HepG2 (cell line): ENCODE data around the gene ARHGAP22. TPM values are rescaled to one million over a fixed set of nuclear protein-coding genes. Genes with fewer than 3 reads are reported as not detected.

Source experiments
- ATAC-seq: fragments of 200-7000 bp; cut with Tn5 transposase; 3 replicates; pipeline ENCODE4 v1.9.1; 2020; ENCODE audit warnings: mild to moderate bottlenecking, moderate library complexity
- BruUV-seq: library from RNA; stranded (reverse); fragments of 400-500 nt; replicated peaks from 2 replicates; lab custom pipeline; 2021; lab: Mats Ljungman, UMichigan
- CTCF ChIA-PET: fragments of 300-600 bp; formaldehyde crosslinking; extraction: SDS; loops from one replicate; lab custom pipeline; 2021; ENCODE audit warnings: low total read pairs, inconsistent platforms, low intra/inter-chr PET ratio; lab: Yijun Ruan, JAX
- POLR2A ChIA-PET: fragments of 350-600 bp; sonication (Branson Sonifier 250); formaldehyde crosslinking; loops from one replicate; lab custom pipeline; 2020; ENCODE audit warnings: antibody characterized with exemption, inconsistent platforms; lab: Yijun Ruan, JAX
- DNase-seq: peaks from one replicate; pipeline ENCODE4 v3.0.0-alpha.2; 2015; ENCODE audit warnings: low spot score
- FAIRE-seq: peaks from 3 replicates; lab custom pipeline; 2011; peaks lifted over from hg19 to GRCh38; lab: Jason Lieb, UNC
- H2AFZ ChIP-seq: one replicate; pipeline ENCODE4 v1.6.1; 2011; ENCODE audit warnings: low read length, inconsistent platforms
- H3K27ac ChIP-seq: fragments of 300-600 bp; 3 replicates; pipeline ENCODE4 v1.8.0; 2011; ENCODE audit warnings: mixed run types, mild to moderate bottlenecking, mixed read lengths, low read length, inconsistent platforms; ENCODE audit not compliant: insufficient read depth; ENCODE audit errors: extremely low read length
- H3K27me3 ChIP-seq, 2 experiments: fragments of 200-600 bp in 1 of 2; 2 replicates in 1 of 2; 3 replicates in 1 of 2; pipeline versions ENCODE4 v1.6.0 to v1.8.0; 2011; ENCODE audit warnings: low read length in 2 of 2, mild to moderate bottlenecking in 2 of 2, moderate library complexity in 2 of 2, inconsistent platforms in 1 of 2; ENCODE audit not compliant: insufficient read depth in 2 of 2, control insufficient read depth in 1 of 2
- H3K36me3 ChIP-seq, 2 experiments: fragments of 200-600 bp in 1 of 2; replicated peaks in 1 of 2; 2 replicates in 1 of 2; 3 replicates in 1 of 2; pipeline versions ENCODE4 v1.5.1 to v1.8.0; 2011; ENCODE audit warnings: low read length in 2 of 2, inconsistent platforms in 1 of 2; ENCODE audit not compliant: insufficient read depth in 2 of 2, control insufficient read depth in 1 of 2
- H3K4me1 ChIP-seq: 2 replicates; pipeline ENCODE4 v1.5.1; 2012; ENCODE audit warnings: low read length, inconsistent platforms; ENCODE audit not compliant: insufficient read depth
- H3K4me2 ChIP-seq: 2 replicates; pipeline ENCODE4 v1.6.0; 2011; ENCODE audit warnings: low read depth, low read length, inconsistent platforms
- H3K4me3 ChIP-seq, 3 experiments: fragments of 200-600 bp in 1 of 3; sonication (generic), shearing (Covaris generic) in 1 of 3; replicated peaks in 1 of 3; 2 replicates each; pipeline ENCODE4 v1.5.1; 2011 to 2016; ENCODE audit warnings: low read length in 3 of 3, inconsistent platforms in 2 of 3, low read depth in 2 of 3, mild to moderate bottlenecking in 2 of 3, control low read depth in 1 of 3, mixed read lengths in 1 of 3; ENCODE audit not compliant: insufficient read depth in 1 of 3
- H3K79me2 ChIP-seq: one replicate; pipeline ENCODE4 v1.6.1; 2011; ENCODE audit warnings: low read length, inconsistent platforms; ENCODE audit not compliant: insufficient read depth
- H3K9ac ChIP-seq: 2 replicates; pipeline ENCODE4 v1.6.0; 2011; ENCODE audit warnings: mild to moderate bottlenecking, low read depth, low read length, inconsistent platforms; ENCODE audit not compliant: insufficient read depth
- H3K9me3 ChIP-seq: 2 replicates; pipeline ENCODE4 v1.5.1; 2012; ENCODE audit warnings: mild to moderate bottlenecking, low read length
- H4K20me1 ChIP-seq: 2 replicates; pipeline ENCODE4 v1.6.0; 2011; ENCODE audit warnings: inconsistent platforms, mild to moderate bottlenecking, low read length, moderate library complexity; ENCODE audit not compliant: insufficient read depth
- ATF7-NPFF ChIP-seq: sonication (generic); formaldehyde crosslinking; IDR thresholded peaks from 2 replicates; pipeline ENCODE4 v1.8.1; 2023; ENCODE audit warnings: mild to moderate bottlenecking, low read depth, missing genetic modification reagents, moderate library complexity
- GZF1 ChIP-seq: sonication (generic); formaldehyde crosslinking; IDR thresholded peaks from 2 replicates; pipeline ENCODE4 v1.5.1; 2020; ENCODE audit warnings: mild to moderate bottlenecking, missing genetic modification reagents
- NFKBIZ ChIP-seq: IDR thresholded peaks from 2 replicates; pipeline ENCODE4 v1.6.1; 2018; ENCODE audit warnings: missing genetic modification reagents, missing compliant biosample characterization
- PBX3 ChIP-seq: sonication (generic); formaldehyde crosslinking; IDR thresholded peaks from 2 replicates; pipeline ENCODE4 v1.8.1; 2023; ENCODE audit warnings: missing genetic modification reagents, inconsistent platforms, borderline replicate concordance
- SMAD3 ChIP-seq: sonication (generic); formaldehyde crosslinking; IDR thresholded peaks from 2 replicates; pipeline ENCODE4 v1.4.0; 2020; ENCODE audit warnings: missing genetic modification reagents
- STAT5B ChIP-seq: sonication (generic); formaldehyde crosslinking; IDR thresholded peaks from 2 replicates; pipeline ENCODE4 v1.4.0; 2020; ENCODE audit warnings: missing genetic modification reagents
- THYN1 ChIP-seq: sonication (generic); formaldehyde crosslinking; IDR thresholded peaks from 2 replicates; pipeline ENCODE4 v1.8.1; 2023; ENCODE audit warnings: low read depth, mild to moderate bottlenecking, moderate library complexity, missing genetic modification reagents, borderline replicate concordance
- ZNF280D ChIP-seq: sonication (generic); formaldehyde crosslinking; IDR thresholded peaks from 2 replicates; pipeline ENCODE4 v1.5.1; 2020; ENCODE audit warnings: mild to moderate bottlenecking, missing genetic modification reagents
- ZNF782 ChIP-seq: sonication (generic); formaldehyde crosslinking; IDR thresholded peaks from 2 replicates; pipeline ENCODE4 v1.4.0; 2020; ENCODE audit warnings: missing genetic modification reagents, mild to moderate bottlenecking, borderline replicate concordance
- ZNF790 ChIP-seq: sonication (generic); formaldehyde crosslinking; IDR thresholded peaks from 2 replicates; pipeline ENCODE4 v1.8.0; 2022; ENCODE audit warnings: missing genetic modification reagents, mild to moderate bottlenecking, borderline replicate concordance
- WGBS: methylation state at CpG from one replicate; pipeline ENCODE4 v1.1.6; 2017; ENCODE audit warnings: low lambda C conversion rate; 5-methylcytosine and 5-hydroxymethylcytosine counted together
- in situ Hi-C: cut with HindIII; loops from 2 replicates; pipeline ENCODE4 v1.10.0; 2017; ENCODE audit warnings: low pct_unique_long_range_greater_than_20kb; ENCODE audit not compliant: extremely low pct_ligation_motif_present
- intact Hi-C: fragments of 100-400 bp; cut with micrococcal nuclease; formaldehyde crosslinking; loops from one replicate; pipeline ENCODE4 v1.10.0; 2022; ENCODE audit not compliant: unreplicated experiment
- polyA plus RNA-seq, 8 experiments: library from polyadenylated mRNA; depleted of rRNA in 3 of 8; stranded (reverse) in 7 of 8; unstranded in 1 of 8; fragments of >200 nt; fragmentation: Illumina TruSeq in 4 of 8; extraction: Trizol in 4 of 8; gene quantifications; 2 replicates each; pipeline versions ENCODE4 v1.2.1 to v1.2.3, GENCODE V29; 2011 to 2016; ENCODE audit warnings: low read depth in 4 of 8, missing spikeins in 1 of 8, mixed read lengths in 1 of 8; ENCODE audit not compliant: insufficient read depth in 1 of 8
- total RNA-seq, 5 experiments: library from RNA; depleted of rRNA; stranded (reverse); fragments of >200 nt; fragmentation: Illumina TruSeq; extraction: Trizol; gene quantifications; 2 replicates each; pipeline ENCODE4 v1.2.3, GENCODE V29; 2016; ENCODE audit warnings: low read depth in 1 of 5

The ARHGAP22 gene
- total and polyA plus RNA-seq, 2 of the 13 experiments (the other 11 are each of a cell fraction or from before 2014, with no cell fraction given) = 0.08 to 0.38 TPM

GRCh38 chr10:48449501-48450232 is 155.2 kb downstream of the ARHGAP22 start (continued):
- TF ChIP-seq STAT5B (CRISPR knock-in tag) = no peak

GRCh38 chr10:48448796-48449195 is 156.1 kb downstream of the ARHGAP22 start:
- ChIA-PET CTCF (no interaction called here), POLR2A (no interaction called here)
- H3K4me3 ChIP-seq = no peak overlapping the region
- in situ Hi-C loops = loop anchor here (5.0 kb wide), 1 partner anchor 86 kb away; no protein-coding TSS in a partner anchor
- no peak for TF ChIP-seq PBX3 (CRISPR knock-in tag)
- no peak for TF ChIP-seq GZF1
- no peak for TF ChIP-seq THYN1
- TF ChIP-seq ATF7-NPFF = no peak
- TF ChIP-seq ZNF790 = no peak
- TF ChIP-seq ZNF782 (CRISPR knock-in tag) = no peak
- no peak for TF ChIP-seq SMAD3 (CRISPR knock-in tag)
- TF ChIP-seq NFKBIZ (CRISPR knock-in tag) = no peak
- no peak for TF ChIP-seq ZNF280D
- TF ChIP-seq, all 625 proteins: peak for 0
- no peaks in the 10 kb centered on the region for H4K20me1 ChIP-seq
- DNase-seq (no peak), FAIRE-seq (no peak), ATAC-seq (no peak)
- H2AFZ ChIP-seq = no peak overlapping the region
- peaks cover 22% of the 10 kb centered on the region for H3K4me1 ChIP-seq
- BruUV-seq = no TSS peak
- 5% methylated on average over 3 of the region's 4 CpGs for WGBS
- H3K9me3 ChIP-seq = no peaks in the 10 kb centered on the region
- no peak overlapping the region for H3K9ac ChIP-seq
- H3K27ac ChIP-seq = no peak overlapping the region
- intact Hi-C loops = no loop called here
- H3K4me2 ChIP-seq = no peak overlapping the region
- H3K79me2 ChIP-seq = no peaks in the 10 kb centered on the region
- H3K36me3 ChIP-seq = no peaks in the 10 kb centered on the region
- peaks cover 3% of the 10 kb centered on the region in 2 experiments; a peak in 4 of 5 replicates for H3K27me3 ChIP-seq
